K562 (cell line): ENCODE data around the gene FGF21. TPM values are rescaled to one million over a fixed set of nuclear protein-coding genes. Genes with fewer than 3 reads are reported as not detected.
A peak's percentile ranks its signal among the peaks of the same experiment; 100 is the strongest.

Experiments
- CEBPG ChIP-seq, 3 experiments: fragments of 200-800 bp in 1 of 3; sonication (Bioruptor generic) in 1 of 3; sonication (generic) in 1 of 3; formaldehyde crosslinking in 1 of 3; IDR thresholded peaks in 2 of 3; conservative IDR thresholded peaks in 1 of 3; 2 replicates each; pipeline versions ENCODE4 v1.6.1 to v1.8.0; 2016 to 2022; ENCODE audit warnings: missing compliant biosample characterization in 2 of 3, missing genetic modification characterization in 2 of 3, mild to moderate bottlenecking in 1 of 3, missing genetic modification reagents in 1 of 3
- CREM ChIP-seq: IDR thresholded peaks from 2 replicates; pipeline ENCODE4 v1.6.1; 2014; ENCODE audit warnings: antibody characterized with exemption, low read depth
- CTCFL ChIP-seq: IDR thresholded peaks from 2 replicates; pipeline ENCODE4 v1.6.1; 2011; ENCODE audit warnings: borderline replicate concordance, low read depth, mild to moderate bottlenecking, moderate library complexity, low read length; ENCODE audit not compliant: insufficient read depth, poor library complexity, severe bottlenecking
- HNRNPLL ChIP-seq: fragments of 200-400 bp; formaldehyde crosslinking; IDR thresholded peaks from 2 replicates; pipeline ENCODE4 v1.6.1; 2017; ENCODE audit warnings: low read length, low read depth, mild to moderate bottlenecking; ENCODE audit not compliant: poor library complexity, severe bottlenecking
- JUND ChIP-seq, 2 experiments: IDR thresholded peaks; 2 replicates in 1 of 2; 3 replicates in 1 of 2; pipeline ENCODE4 v1.6.1; 2011; ENCODE audit warnings: borderline replicate concordance in 2 of 2, low read depth in 2 of 2, low read length in 2 of 2, improper control_type of control experiment in 1 of 2, missing biosample characterization in 1 of 2, missing genetic modification characterization in 1 of 2, missing genetic modification reagents in 1 of 2
- KLF16 ChIP-seq: IDR thresholded peaks from 2 replicates; pipeline ENCODE4 v1.6.1; 2016; ENCODE audit warnings: antibody characterized with exemption
- MAZ ChIP-seq, 2 experiments: fragments of 450-650 bp in 1 of 2; sonication (generic) in 1 of 2; formaldehyde crosslinking; IDR thresholded peaks in 1 of 2; conservative IDR thresholded peaks in 1 of 2; 2 replicates each; pipeline versions ENCODE4 v1.4.0 to v1.5.0; 2020; ENCODE audit warnings: mild to moderate bottlenecking in 1 of 2, missing genetic modification reagents in 1 of 2
- MBD2 ChIP-seq: sonication (generic); IDR thresholded peaks from 2 replicates; pipeline ENCODE4 v1.6.1; 2016; ENCODE audit warnings: low read depth, borderline replicate concordance
- MTA1 ChIP-seq: fragments of 450-650 bp; IDR thresholded peaks from 2 replicates; pipeline ENCODE4 v1.6.1; 2017; ENCODE audit warnings: borderline replicate concordance
- MTA3 ChIP-seq: fragments of 450-650 bp; formaldehyde crosslinking; IDR thresholded peaks from 2 replicates; pipeline ENCODE4 v1.6.1; 2017; ENCODE audit warnings: mild to moderate bottlenecking, borderline replicate concordance
- MTF1 ChIP-seq: fragments of 250-450 bp; sonication (Bioruptor Pico); IDR thresholded peaks from 2 replicates; pipeline ENCODE4 v1.9.0; 2021; ENCODE audit warnings: moderate library complexity, mild to moderate bottlenecking, inconsistent platforms, borderline replicate concordance
- NRF1 ChIP-seq, 2 experiments: fragments of 450-650 bp; IDR thresholded peaks in 1 of 2; conservative IDR thresholded peaks in 1 of 2; 2 replicates each; pipeline ENCODE4 v1.6.1; 2014; ENCODE audit warnings: mild to moderate bottlenecking in 2 of 2
- POLR2B ChIP-seq: fragments of 450-650 bp; IDR thresholded peaks from 2 replicates; pipeline ENCODE4 v1.6.1; 2018; ENCODE audit warnings: low read depth; ENCODE audit not compliant: partially characterized antibody
- ZFX ChIP-seq: sonication (generic); formaldehyde crosslinking; IDR thresholded peaks from 2 replicates; pipeline ENCODE4 v1.8.0; 2022; ENCODE audit warnings: mild to moderate bottlenecking, missing genetic modification reagents, moderate library complexity
- ZNF263 ChIP-seq: sonication (generic); formaldehyde crosslinking; IDR thresholded peaks from 2 replicates; pipeline ENCODE4 v1.8.0; 2022; ENCODE audit warnings: mild to moderate bottlenecking, missing genetic modification reagents, borderline replicate concordance
- polyA plus RNA-seq, 8 experiments: library from polyadenylated mRNA; depleted of rRNA in 4 of 8; stranded (reverse) in 5 of 8; unstranded in 3 of 8; fragments of >200 nt; fragmentation: Nextera tagmentation in 2 of 8; fragmentation: Illumina TruSeq in 1 of 8; extraction: Ambion mirVana in 2 of 8; extraction: Trizol in 1 of 8; gene quantifications; 2 replicates each; pipeline versions ENCODE4 v1.2.1 to v1.2.3, GENCODE V29; 2011 to 2014; ENCODE audit warnings: inconsistent platforms in 1 of 8, missing spikeins in 1 of 8
- total RNA-seq, 7 experiments: library from RNA; depleted of rRNA in 6 of 7; stranded (reverse); fragments of >200 nt in 6 of 7; fragmentation: Illumina TruSeq in 2 of 7; extraction: Trizol in 2 of 7; gene quantifications; 2 replicates each; pipeline versions ENCODE4 v1.2.1 to v1.2.3, GENCODE V29; 2011 to 2021; ENCODE audit warnings: low replicate concordance in 1 of 7
- TF ChIP-seq, protein P1 (sequence below): IDR thresholded peaks from 3 replicates; pipeline ENCODE4 v1.6.1; 2011; ENCODE audit warnings: borderline replicate concordance, mild to moderate bottlenecking; ENCODE audit not compliant: insufficient read length, insufficient read depth
- TF ChIP-seq, protein P2 (sequence below): sonication (generic); formaldehyde crosslinking; IDR thresholded peaks from 2 replicates; pipeline ENCODE4 v1.8.1; 2023; ENCODE audit warnings: mild to moderate bottlenecking, missing genetic modification reagents, moderate library complexity
- TF ChIP-seq, protein P3 (sequence below): fragments of 450-650 bp; IDR thresholded peaks from 2 replicates; pipeline ENCODE4 v1.6.1; 2016; ENCODE audit warnings: antibody characterized with exemption

Gene FGF21
- total and polyA plus RNA-seq, 9 of the 15 experiments (the other 6 are each of a cell fraction or from before 2014, with no cell fraction given), result 0.04 to 0.77 (median 0.09) TPM; not detected in 6

GRCh38 chr19:48713864-48714755 lies 41.2 kb upstream of the FGF21 start (continued):
- no peak for TF ChIP-seq KLF16
- no peak for TF ChIP-seq MTF1 (CRISPR knock-in tag)
- no peak for TF ChIP-seq JUND (IDR thresholded peaks at IDR 0.05; ENCODE audit: borderline replicate concordance, low read depth, low read length)
- no peak for TF ChIP-seq JUND (tag; IDR thresholded peaks at IDR 0.05; ENCODE audit: borderline replicate concordance, low read depth, low read length)
- peak; percentile 70 for TF ChIP-seq CREM
- peak; percentile 71 for TF ChIP-seq MTA1
- TF ChIP-seq, protein P1, sequence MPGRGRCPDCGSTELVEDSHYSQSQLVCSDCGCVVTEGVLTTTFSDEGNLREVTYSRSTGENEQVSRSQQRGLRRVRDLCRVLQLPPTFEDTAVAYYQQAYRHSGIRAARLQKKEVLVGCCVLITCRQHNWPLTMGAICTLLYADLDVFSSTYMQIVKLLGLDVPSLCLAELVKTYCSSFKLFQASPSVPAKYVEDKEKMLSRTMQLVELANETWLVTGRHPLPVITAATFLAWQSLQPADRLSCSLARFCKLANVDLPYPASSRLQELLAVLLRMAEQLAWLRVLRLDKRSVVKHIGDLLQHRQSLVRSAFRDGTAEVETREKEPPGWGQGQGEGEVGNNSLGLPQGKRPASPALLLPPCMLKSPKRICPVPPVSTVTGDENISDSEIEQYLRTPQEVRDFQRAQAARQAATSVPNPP, result no peak
- TF ChIP-seq HNRNPLL, result peak; percentile 27
- peak; percentile 93 for TF ChIP-seq ZNF263 (CRISPR knock-in tag)
- TF ChIP-seq ZFX, result peak; percentile 58
- TF ChIP-seq MTA3, result peak; percentile 56; the same call in 1 of the 2 replicates
- TF ChIP-seq POLR2B, result peak; percentile 27
- peak; percentile 98 to 99 for TF ChIP-seq NRF1 (conservative IDR thresholded peaks at IDR 0.05 in 1 of 2, IDR thresholded peaks at IDR 0.05 in 1 of 2)
- no peak for TF ChIP-seq CTCFL
- TF ChIP-seq CEBPG (CRISPR knock-in tag; IDR thresholded peaks at IDR 0.05), result peak; percentile 40; the same call in 1 of the 2 replicates
- no peak for TF ChIP-seq CEBPG (tag; conservative IDR thresholded peaks at IDR 0.05 in 1 of 2, IDR thresholded peaks at IDR 0.05 in 1 of 2)
- TF ChIP-seq, protein P2, sequence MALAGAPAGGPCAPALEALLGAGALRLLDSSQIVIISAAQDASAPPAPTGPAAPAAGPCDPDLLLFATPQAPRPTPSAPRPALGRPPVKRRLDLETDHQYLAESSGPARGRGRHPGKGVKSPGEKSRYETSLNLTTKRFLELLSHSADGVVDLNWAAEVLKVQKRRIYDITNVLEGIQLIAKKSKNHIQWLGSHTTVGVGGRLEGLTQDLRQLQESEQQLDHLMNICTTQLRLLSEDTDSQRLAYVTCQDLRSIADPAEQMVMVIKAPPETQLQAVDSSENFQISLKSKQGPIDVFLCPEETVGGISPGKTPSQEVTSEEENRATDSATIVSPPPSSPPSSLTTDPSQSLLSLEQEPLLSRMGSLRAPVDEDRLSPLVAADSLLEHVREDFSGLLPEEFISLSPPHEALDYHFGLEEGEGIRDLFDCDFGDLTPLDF (CRISPR knock-in tag), result peak; percentile 61; the same call in 1 of the 2 replicates
- peak in 1 of 2 experiments; percentile 53; a peak in 2 of 4 replicates for TF ChIP-seq MAZ (CRISPR knock-in tag; conservative IDR thresholded peaks at IDR 0.05 in 1 of 2, IDR thresholded peaks at IDR 0.05 in 1 of 2)
- peak; percentile 89; the same call in 1 of the 2 replicates for TF ChIP-seq MBD2
- TF ChIP-seq, protein P3, sequence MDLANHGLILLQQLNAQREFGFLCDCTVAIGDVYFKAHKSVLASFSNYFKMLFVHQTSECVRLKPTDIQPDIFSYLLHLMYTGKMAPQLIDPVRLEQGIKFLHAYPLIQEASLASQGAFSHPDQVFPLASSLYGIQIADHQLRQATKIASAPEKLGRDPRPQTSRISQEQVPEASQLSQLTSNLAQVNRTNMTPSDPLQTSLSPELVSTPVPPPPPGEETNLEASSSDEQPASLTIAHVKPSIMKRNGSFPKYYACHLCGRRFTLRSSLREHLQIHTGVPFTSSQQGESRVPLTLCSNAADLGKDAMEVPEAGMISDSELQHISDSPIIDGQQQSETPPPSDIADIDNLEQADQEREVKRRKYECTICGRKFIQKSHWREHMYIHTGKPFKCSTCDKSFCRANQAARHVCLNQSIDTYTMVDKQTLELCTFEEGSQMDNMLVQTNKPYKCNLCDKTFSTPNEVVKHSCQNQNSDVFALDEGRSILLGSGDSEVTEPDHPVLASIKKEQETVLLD, result peak; percentile 83; the same call in 1 of the 2 replicates
